HTR-8/SVneo (cell line): ENCODE results near the gene CTDSPL2.
A peak's percentile ranks its signal among the peaks of the same experiment; 100 is the strongest.
"Not testable (repeated sequence)": the region's sequence is repeated elsewhere in the genome, so short reads cannot be mapped to it uniquely, and the experiment has no call there.

ENCODE experiments used
- DNase-seq: peaks from one replicate; pipeline ENCODE4 v3.0.0; 2011; ENCODE audit warnings: low spot score, mixed read lengths; ENCODE audit not compliant: insufficient read length
- FAIRE-seq: peaks from 2 replicates; lab custom pipeline; 2011; peaks lifted over from hg19 to GRCh38; lab: Jason Lieb, UNC

The CTDSPL2 gene

GRCh38 chr15:44536962-44537734 lies 109.7 kb downstream of the CTDSPL2 start, which contains the start of gene EIF3J:
EIF3J (plus strand) TSS chr15:44537147; CDS start chr15:44537195, 48 bp downstream.
- FAIRE-seq = peak; percentile 94
- peak; percentile 94 for DNase-seq

DNA sequence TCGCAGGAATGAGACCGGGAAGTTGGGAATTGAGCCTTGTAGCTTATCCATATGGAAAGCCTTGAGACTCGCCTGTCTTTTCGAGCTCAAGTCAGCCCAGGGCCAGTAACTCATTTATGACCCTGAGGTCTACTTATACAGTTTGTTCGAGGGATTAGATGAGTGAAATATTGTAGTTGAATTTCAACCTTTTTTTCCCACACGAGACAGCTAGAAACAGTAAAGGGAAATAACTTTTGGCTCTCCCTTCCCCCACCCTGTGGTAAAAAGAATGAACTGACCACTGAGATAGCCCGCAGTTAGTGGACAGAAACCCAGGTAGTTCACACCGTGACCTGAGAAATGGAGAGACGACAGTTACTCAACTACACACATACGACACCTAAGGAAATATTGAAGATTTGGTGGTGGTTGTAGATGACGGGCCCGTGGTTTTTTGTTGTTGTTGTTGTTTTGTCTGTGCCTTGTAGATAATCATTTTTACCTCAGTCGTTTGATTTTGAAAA lies 110.4 kb downstream of the CTDSPL2 start:
- FAIRE-seq = no peak
- no peak for DNase-seq

GRCh38 chr15:44541282-44541958 lies 114.0 kb downstream of the CTDSPL2 start:
- FAIRE-seq (no peak), DNase-seq (peak; percentile 45)

DNA sequence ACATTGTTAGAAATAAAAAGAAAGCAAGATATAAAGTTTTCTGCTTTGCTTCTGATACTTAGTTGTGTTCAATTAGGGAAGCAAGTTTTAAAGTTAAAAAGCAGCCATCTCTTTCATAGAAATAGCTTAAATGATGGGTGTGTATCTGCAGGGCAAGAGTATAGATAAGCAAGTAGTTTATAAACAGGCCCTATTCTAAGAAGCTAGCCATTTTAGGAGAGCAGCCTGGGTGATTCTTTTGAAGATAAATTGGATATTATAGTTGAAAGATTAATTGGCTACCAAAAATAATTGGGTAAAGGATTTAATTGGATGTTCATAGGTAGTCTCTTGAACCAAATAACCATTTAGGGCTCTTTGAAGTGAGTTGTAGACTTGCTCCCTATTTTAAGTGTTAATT lies 115.2 kb downstream of the CTDSPL2 start:
- no peak for DNase-seq
- no peak for FAIRE-seq

DNA sequence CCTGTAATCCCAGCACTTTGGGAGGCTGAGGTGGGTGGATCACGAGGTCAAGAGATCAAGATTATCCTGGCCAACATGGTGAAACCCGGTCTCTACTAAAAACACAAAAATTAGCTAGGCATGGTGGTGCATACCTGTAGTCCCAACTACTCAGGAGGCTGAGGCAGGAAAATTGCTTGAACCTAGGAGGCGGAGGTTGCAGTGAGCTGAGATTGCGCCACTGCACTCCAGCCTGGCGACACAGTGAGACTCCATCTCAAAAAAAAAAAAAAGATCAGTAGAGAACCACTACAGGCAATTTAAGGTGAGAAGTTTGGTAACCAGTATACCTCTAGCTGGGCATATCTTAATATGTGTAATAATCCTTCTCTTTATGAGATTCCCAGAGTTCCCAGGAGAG lies 117.3 kb downstream of the CTDSPL2 start:
- not testable (repeated sequence) for FAIRE-seq, DNase-seq

DNA sequence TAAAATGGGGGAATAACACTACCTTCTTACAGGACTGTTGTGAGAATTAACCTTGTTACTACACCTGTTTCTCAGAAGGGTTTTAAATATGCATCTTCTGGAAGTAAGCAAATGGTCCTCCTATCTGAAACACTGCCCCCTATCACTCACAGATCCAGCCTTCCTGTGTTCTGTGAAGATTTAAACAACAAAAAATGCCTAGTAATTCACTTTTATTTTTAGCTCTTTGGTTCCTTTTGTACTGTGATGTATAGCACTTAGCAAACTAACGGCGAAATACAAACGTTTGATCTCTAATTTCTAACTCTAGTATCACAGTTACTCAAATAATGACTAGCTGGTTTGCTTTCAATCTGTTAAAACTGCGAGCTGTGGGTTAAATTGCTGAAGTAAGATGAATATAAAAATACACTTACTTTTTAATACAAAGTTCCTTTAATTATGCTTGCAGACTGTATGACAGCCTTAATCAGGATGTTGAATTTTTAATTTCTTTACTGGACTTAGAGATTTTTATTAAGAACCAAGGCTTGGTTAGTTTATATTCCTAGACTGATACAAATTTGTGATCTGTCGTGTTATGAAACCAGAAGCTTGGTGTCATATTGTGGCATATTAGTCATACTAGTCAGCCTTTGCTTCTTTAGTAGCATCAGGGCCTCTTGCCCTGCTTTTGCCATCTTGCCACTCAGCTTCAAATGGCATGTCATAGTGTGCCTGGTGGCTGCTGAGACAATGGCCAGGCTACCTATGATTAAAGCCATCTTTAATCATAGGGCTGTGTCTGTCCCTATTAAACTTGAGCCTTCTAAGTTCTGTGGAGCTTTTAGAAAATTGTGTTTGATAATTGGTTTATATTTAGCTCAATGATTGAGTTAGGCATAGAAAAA lies 118.7 kb downstream of the CTDSPL2 start:
- DNase-seq = peak; percentile 31
- no peak for FAIRE-seq

DNA sequence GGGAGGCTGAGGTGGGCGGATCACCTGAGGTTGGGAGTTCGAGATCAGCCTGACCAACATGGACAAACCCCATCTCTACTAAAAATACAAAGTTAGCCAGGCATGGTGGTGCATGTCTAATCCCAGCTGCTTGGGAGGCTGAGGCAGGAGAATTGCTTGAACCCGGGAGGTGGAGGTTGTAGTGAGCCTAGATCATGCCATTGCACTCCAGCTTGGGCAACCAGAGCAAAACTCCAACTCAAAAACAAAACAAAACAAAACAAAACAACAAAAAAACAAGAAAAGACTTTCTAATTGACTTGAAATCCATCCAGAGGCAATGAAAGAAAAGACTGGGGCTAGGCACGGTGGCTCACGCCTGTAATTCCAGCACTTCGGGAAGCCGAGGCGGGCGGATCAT lies 121.7 kb downstream of the CTDSPL2 start:
- not testable (repeated sequence) for FAIRE-seq, DNase-seq

GRCh38 chr15:44550256-44550655 lies 122.8 kb downstream of the CTDSPL2 start:
- FAIRE-seq = no peak

GRCh38 chr15:44550734-44551133 lies 123.3 kb downstream of the CTDSPL2 start:
- no peak for FAIRE-seq
- no peak for DNase-seq

More at GRCh38 chr15:44550256-44550655, 122.8 kb downstream of the CTDSPL2 start:
- no peak for DNase-seq

- no peak for DNase-seq
- FAIRE-seq = no peak
Observed at GRCh38 chr15:44554934-44555723, 127.7 kb downstream of the CTDSPL2 start.

DNA sequence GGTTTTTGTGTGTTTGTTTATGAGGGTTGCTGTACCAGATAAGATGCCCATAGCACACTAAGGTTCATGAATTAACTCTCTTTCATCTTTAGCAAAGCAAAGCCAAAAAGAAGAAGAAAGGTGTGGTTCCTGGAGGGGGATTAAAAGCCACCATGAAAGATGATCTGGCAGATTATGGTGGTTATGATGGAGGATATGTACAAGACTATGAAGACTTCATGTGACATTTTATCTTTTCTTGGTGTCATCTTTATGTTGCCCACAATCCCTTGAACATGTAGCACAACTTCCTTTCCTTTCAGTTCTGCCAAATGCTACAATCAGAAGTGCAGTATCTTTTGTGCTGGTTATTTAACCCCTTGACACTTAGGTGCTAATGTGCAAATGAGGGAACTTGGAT lies 133.5 kb downstream of the CTDSPL2 start:
- not testable (repeated sequence) for DNase-seq
- FAIRE-seq = peak; percentile 83

DNA sequence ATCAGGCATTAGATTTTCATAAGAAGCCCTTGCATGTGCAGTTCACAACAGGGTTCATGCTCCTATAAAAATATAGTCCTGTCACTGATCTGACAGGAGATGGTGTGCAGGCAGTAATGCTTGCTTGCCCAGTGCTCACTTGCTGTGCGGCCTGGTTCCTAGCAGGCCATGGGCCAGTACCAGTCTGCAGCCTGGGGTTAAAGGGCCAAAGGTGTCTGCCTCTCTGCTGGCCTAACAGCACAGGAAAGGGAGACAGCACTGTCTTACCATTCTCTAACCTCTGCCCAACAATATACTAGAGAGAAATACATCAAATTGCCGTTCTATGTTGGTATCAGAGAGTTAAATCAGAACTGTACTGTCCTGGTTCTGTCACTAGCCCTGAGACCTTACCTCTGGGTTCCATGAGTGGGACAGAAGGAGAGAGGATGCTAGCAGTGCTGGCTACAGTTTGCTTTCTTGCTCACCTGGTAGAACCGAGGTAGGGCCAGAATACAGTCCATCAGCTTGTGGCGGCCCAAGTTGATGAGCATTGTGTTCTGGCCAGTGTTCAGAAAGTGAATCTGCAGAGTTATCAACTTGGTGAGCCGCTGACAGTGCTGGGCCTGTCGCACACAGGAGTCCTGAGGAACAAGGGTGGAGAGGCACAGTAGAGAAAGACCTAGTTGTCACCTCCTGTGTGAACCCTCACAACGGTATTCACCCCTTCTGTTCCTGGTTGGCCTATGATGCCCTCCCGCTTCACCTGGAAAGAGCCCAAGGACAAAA lies 138.1 kb downstream of the CTDSPL2 start:
- DNase-seq (no peak), FAIRE-seq (no peak)

GRCh38 chr15:44566155-44566540 lies 138.7 kb downstream of the CTDSPL2 start:
- DNase-seq = no peak
- no peak for FAIRE-seq

- DNase-seq (no peak), FAIRE-seq (no peak)
Observed at GRCh38 chr15:44568338-44568737, 140.9 kb downstream of the CTDSPL2 start.

DNA sequence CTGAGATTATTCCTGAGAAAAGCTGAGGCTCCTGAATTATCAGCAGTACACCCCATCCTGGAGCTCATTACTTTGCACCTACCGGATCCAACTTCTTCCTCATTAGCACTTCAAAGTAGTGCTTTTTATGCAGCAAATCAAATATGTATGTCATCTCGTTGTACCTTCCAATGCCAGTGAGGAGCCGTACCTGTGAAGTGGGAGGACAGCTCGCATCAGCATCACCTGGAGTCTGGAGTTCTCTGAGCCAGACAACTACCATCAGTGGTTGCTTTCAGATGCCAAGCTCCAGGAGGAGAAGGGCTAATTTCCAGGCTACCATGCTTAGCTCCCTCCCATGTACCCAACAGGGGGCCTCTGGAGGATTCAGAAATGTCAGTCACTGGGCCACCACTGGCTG lies 141.9 kb downstream of the CTDSPL2 start:
- FAIRE-seq (no peak), DNase-seq (no peak)

GRCh38 chr15:44570361-44570760 lies 142.9 kb downstream of the CTDSPL2 start:
- DNase-seq (no peak), FAIRE-seq (no peak)

- no peak for DNase-seq
Observed at GRCh38 chr15:44573386-44573785, 146.0 kb downstream of the CTDSPL2 start.

DNA sequence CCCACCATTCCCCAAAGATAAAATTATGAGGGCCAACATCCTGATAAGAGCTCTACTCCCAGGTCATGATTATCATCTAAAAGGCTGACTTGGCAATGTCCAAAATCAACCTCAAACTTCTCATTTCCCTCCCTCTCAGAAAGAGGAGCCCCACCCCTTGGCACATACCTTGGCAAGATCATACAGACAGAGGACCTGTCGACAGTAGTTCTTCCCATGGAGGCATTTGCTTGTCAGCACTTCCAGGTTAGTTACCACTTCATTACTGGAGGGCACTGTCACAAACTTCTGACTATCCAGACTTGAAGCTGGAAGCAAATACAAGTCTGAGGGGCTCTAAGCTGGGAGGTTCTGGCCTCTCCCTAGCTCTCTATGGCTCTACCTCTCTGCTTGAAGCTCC lies 147.3 kb downstream of the CTDSPL2 start:
- no peak for DNase-seq
- no peak for FAIRE-seq

More at GRCh38 chr15:44573386-44573785, 146.0 kb downstream of the CTDSPL2 start:
- no peak for FAIRE-seq
